CD14-positive monocyte (primary cell): ENCODE results near the gene EFHB. TPM values are rescaled to one million over a fixed set of nuclear protein-coding genes. Genes with fewer than 3 reads are reported as not detected.

Experiments
- DNase-seq, 3 donors: peaks; one replicate each; pipeline ENCODE4 v3.0.0-alpha.2; 2011 to 2022
- H2AFZ ChIP-seq: 2 replicates; pipeline ENCODE4 v1.6.0; 2012; ENCODE audit warnings: mild to moderate bottlenecking, low read depth, low read length, inconsistent platforms; ENCODE audit not compliant: insufficient read depth, poor library complexity, severe bottlenecking
- H3K27ac ChIP-seq, 2 donors: 1 replicate in 1 of 2; 2 replicates in 1 of 2; pipeline ENCODE4 v1.5.1; 2012 to 2013; ENCODE audit warnings: low read length in 2 of 2, control low read depth in 1 of 2, inconsistent platforms in 1 of 2, low read depth in 1 of 2, mild to moderate bottlenecking in 1 of 2
- H3K27me3 ChIP-seq, 2 donors: one replicate each; pipeline versions ENCODE4 v1.6.0 to v1.6.1; 2011 to 2013; ENCODE audit warnings: low read length in 2 of 2; ENCODE audit not compliant: control insufficient read depth in 2 of 2, insufficient read depth in 2 of 2
- H3K36me3 ChIP-seq, 2 donors: replicated peaks in 1 of 2; 1 replicate in 1 of 2; 2 replicates in 1 of 2; pipeline versions ENCODE4 v1.5.1 to v1.6.1; 2012 to 2013; ENCODE audit warnings: low read length in 2 of 2, control low read depth in 1 of 2, inconsistent platforms in 1 of 2, mild to moderate bottlenecking in 1 of 2; ENCODE audit not compliant: insufficient read depth in 2 of 2, control insufficient read depth in 1 of 2
- H3K4me1 ChIP-seq, 2 donors: 1 replicate in 1 of 2; 2 replicates in 1 of 2; pipeline versions ENCODE4 v1.5.1 to v1.6.1; 2012 to 2013; ENCODE audit warnings: low read length in 2 of 2, control low read depth in 1 of 2, inconsistent platforms in 1 of 2, mild to moderate bottlenecking in 1 of 2, moderate library complexity in 1 of 2; ENCODE audit not compliant: insufficient read depth in 2 of 2, control insufficient read depth in 1 of 2
- H3K4me2 ChIP-seq: replicated peaks from 2 replicates; pipeline ENCODE3; 2012; ENCODE audit warnings: low read length, moderate library complexity, mild to moderate bottlenecking; ENCODE audit not compliant: poor library complexity, severe bottlenecking; ENCODE audit errors: extremely low read depth
- H3K4me3 ChIP-seq, 3 experiments: fragments of 200-600 bp in 1 of 3; sonication (generic) in 1 of 3; replicated peaks in 1 of 3; 1 replicate in 2 of 3; 2 replicates in 1 of 3; pipeline ENCODE4 v1.5.1; 2011 to 2013; ENCODE audit warnings: low read length in 3 of 3, mild to moderate bottlenecking in 3 of 3, control low read depth in 2 of 3, low read depth in 2 of 3, inconsistent platforms in 1 of 3, moderate library complexity in 1 of 3
- H3K79me2 ChIP-seq: 2 replicates; pipeline ENCODE4 v1.6.0; 2012; ENCODE audit warnings: mild to moderate bottlenecking, control low read depth, inconsistent platforms, low read length, moderate library complexity; ENCODE audit not compliant: insufficient read depth
- H3K9ac ChIP-seq: 2 replicates; pipeline ENCODE4 v1.6.0; 2017; ENCODE audit warnings: low read length, mild to moderate bottlenecking; ENCODE audit not compliant: insufficient read depth, poor library complexity, severe bottlenecking
- H3K9me3 ChIP-seq, 2 donors: replicated peaks in 1 of 2; 1 replicate in 1 of 2; 2 replicates in 1 of 2; pipeline versions ENCODE4 v1.5.1 to v1.6.1; 2012 to 2013; ENCODE audit warnings: low read length in 2 of 2, control low read depth in 1 of 2; ENCODE audit not compliant: control insufficient read depth in 1 of 2, insufficient read depth in 1 of 2
- H4K20me1 ChIP-seq: 2 replicates; pipeline ENCODE4 v1.6.0; 2012; ENCODE audit warnings: mild to moderate bottlenecking, low read length, control low read depth, moderate library complexity; ENCODE audit not compliant: insufficient read depth
- H3K27ac Mint-ChIP-seq, 7 donors: one replicate each; pipeline ENCODE4 v1.8.0; 2020; ENCODE audit warnings: mild to moderate bottlenecking in 7 of 7, mixed read lengths in 7 of 7, moderate library complexity in 6 of 7, inconsistent platforms in 2 of 7
- H3K27me3 Mint-ChIP-seq, 3 donors: one replicate each; pipeline ENCODE4 v1.8.0; 2021 to 2022; ENCODE audit warnings: low read depth in 3 of 3, mild to moderate bottlenecking in 3 of 3, mixed read lengths in 3 of 3, moderate library complexity in 3 of 3, inconsistent platforms in 1 of 3
- H3K36me3 Mint-ChIP-seq, 2 donors: one replicate each; pipeline ENCODE4 v1.8.0; 2020; ENCODE audit warnings: mixed read lengths in 2 of 2, inconsistent platforms in 1 of 2, mild to moderate bottlenecking in 1 of 2
- H3K4me1 Mint-ChIP-seq: one replicate; pipeline ENCODE4 v1.8.0; 2020; ENCODE audit warnings: mild to moderate bottlenecking, mixed read lengths
- H3K4me3 Mint-ChIP-seq, 2 donors: one replicate each; pipeline ENCODE4 v1.8.0; 2020; ENCODE audit warnings: mild to moderate bottlenecking in 2 of 2, mixed read lengths in 2 of 2, moderate library complexity in 1 of 2
- H3K9me3 Mint-ChIP-seq, 7 donors: one replicate each; pipeline ENCODE4 v1.8.0; 2020 to 2022; ENCODE audit warnings: mixed read lengths in 7 of 7, mild to moderate bottlenecking in 6 of 7, moderate library complexity in 6 of 7, inconsistent platforms in 2 of 7
- WGBS: methylation state at CpG from one replicate; pipeline ENCODE4 v1.1.5; 2013; ENCODE audit warnings: missing lambda C conversion rate; ENCODE audit not compliant: insufficient coverage; 5-methylcytosine and 5-hydroxymethylcytosine counted together
- intact Hi-C, 2 donors: fragments of 100-400 bp; cut with micrococcal nuclease; formaldehyde crosslinking; loops; one replicate each; pipeline versions ENCODE4 v1.15.0 to v1.15.1; 2023
- polyA plus RNA-seq, 3 donors: library from polyadenylated mRNA; depleted of rRNA in 1 of 3; unstranded in 2 of 3; stranded (reverse) in 1 of 3; fragments of 300-500 nt in 2 of 3; fragments of >200 nt in 1 of 3; fragmentation: Illumina TruSeq in 2 of 3; gene quantifications; 1 replicate in 2 of 3; 2 replicates in 1 of 3; pipeline ENCODE4 v1.2.3, GENCODE V29; 2012 to 2021
- TF ChIP-seq, protein P1 (sequence below): fragments of 200-600 bp; IDR thresholded peaks from one replicate; pipeline ENCODE4 v1.8.0; 2022; ENCODE audit warnings: antibody characterized with exemption, mild to moderate bottlenecking

The EFHB gene
- polyA plus RNA-seq, 3 donors, result 0.16 to 0.80 (median 0.73) TPM

DNA sequence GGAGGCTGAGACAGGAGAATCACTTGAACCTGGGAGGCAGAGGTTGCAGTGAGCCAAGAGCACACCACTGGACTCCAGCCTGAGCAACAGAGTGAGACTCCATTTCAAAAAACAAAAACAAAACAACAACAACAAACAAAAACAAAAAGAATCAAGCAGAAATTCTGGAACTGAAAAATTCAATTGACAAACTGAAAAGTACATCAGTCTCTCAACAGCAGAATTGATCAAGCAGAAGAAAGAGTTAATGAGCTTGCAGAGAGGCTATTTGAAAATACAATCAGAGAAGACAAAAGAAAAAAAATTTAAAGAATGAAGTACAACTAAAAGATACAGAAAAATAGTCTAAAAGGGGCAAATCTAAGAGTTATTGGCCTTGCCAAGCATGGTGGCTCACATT is 22.6 kb downstream of the EFHB start:
- peaks cover 5 to 20% (median 13%) of the 10 kb centered on the region in 7 donors for H3K9me3 Mint-ChIP-seq
- H3K36me3 ChIP-seq, result no peaks in the 10 kb centered on the region

DNA sequence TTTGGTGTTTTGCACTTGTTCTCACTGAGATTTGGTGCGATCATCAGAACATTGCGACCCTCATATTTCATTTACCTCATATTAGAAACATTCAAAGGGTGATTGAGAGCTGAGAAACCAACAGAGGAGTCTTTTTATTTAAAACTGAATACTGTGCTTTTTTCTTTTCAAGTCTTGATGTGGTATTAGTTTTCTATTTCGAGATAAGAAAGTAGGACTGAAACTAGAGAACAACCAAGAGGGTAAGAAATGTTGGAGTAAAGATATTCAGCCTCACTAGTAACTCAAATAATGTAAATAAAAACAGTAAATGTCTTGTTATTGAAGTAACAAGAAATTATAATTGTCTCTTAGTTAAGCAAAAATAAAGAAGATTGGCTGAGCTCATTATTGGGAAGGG is 26.5 kb downstream of the EFHB start:
- no peak overlapping the region for H3K9ac ChIP-seq
- intact Hi-C loops, result no loop called here
- no peaks in the 10 kb centered on the region for H3K4me1 ChIP-seq
- peaks cover 0 to 1% (median 1%) of the 10 kb centered on the region in 3 donors for H3K27me3 Mint-ChIP-seq
- H3K4me2 ChIP-seq, result no peak overlapping the region
- H3K27me3 ChIP-seq, result no peaks in the 10 kb centered on the region
- no CpG with 5 or more reads among the region's 3 CpGs for WGBS
- peaks cover 5 to 15% (median 11%) of the 10 kb centered on the region in 7 donors for H3K9me3 Mint-ChIP-seq
- no peak overlapping the region for H3K4me3 Mint-ChIP-seq
- no peaks in the 10 kb centered on the region for H4K20me1 ChIP-seq
- H3K36me3 ChIP-seq, result no peaks in the 10 kb centered on the region
- H3K4me3 ChIP-seq, result no peak overlapping the region
- no peaks in the 10 kb centered on the region for H3K36me3 Mint-ChIP-seq
- no peaks in the 10 kb centered on the region for H3K79me2 ChIP-seq
- peaks cover 3 to 16% of the 10 kb centered on the region in 2 donors for H3K9me3 ChIP-seq
- H3K27ac ChIP-seq, result no peak overlapping the region
- DNase-seq, result no peak
- no peak overlapping the region for H2AFZ ChIP-seq
- H3K27ac Mint-ChIP-seq, result no peak overlapping the region
- H3K4me1 Mint-ChIP-seq, result no peaks in the 10 kb centered on the region
- TF ChIP-seq, protein P1, sequence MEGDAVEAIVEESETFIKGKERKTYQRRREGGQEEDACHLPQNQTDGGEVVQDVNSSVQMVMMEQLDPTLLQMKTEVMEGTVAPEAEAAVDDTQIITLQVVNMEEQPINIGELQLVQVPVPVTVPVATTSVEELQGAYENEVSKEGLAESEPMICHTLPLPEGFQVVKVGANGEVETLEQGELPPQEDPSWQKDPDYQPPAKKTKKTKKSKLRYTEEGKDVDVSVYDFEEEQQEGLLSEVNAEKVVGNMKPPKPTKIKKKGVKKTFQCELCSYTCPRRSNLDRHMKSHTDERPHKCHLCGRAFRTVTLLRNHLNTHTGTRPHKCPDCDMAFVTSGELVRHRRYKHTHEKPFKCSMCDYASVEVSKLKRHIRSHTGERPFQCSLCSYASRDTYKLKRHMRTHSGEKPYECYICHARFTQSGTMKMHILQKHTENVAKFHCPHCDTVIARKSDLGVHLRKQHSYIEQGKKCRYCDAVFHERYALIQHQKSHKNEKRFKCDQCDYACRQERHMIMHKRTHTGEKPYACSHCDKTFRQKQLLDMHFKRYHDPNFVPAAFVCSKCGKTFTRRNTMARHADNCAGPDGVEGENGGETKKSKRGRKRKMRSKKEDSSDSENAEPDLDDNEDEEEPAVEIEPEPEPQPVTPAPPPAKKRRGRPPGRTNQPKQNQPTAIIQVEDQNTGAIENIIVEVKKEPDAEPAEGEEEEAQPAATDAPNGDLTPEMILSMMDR, result no peak

More for the DNA sequence above, 22.6 kb downstream of the EFHB start:
- intact Hi-C loops, result no loop called here
- Histone ChIP-seq H3K27me3 (no peaks in the 10 kb centered on the region), H3K4me1 (no peaks in the 10 kb centered on the region), H3K4me3 (no peak overlapping the region), H3K9me3 (peaks cover 3 to 21% of the 10 kb centered on the region in 2 donors), H3K27ac (no peak overlapping the region), H2AFZ (no peak overlapping the region), H3K9ac (no peak overlapping the region), H3K4me2 (no peak overlapping the region), H3K79me2 (no peaks in the 10 kb centered on the region), H4K20me1 (no peaks in the 10 kb centered on the region)
- Mint-ChIP-seq H3K36me3 (no peaks in the 10 kb centered on the region), H3K4me3 (no peak overlapping the region), H3K27ac (no peak overlapping the region), H3K4me1 (no peaks in the 10 kb centered on the region), H3K27me3 (peaks cover 1 to 3% (median 1%) of the 10 kb centered on the region in 3 donors)
- TF ChIP-seq, protein P1, result no peak
- no peak for DNase-seq
